Heart left ventricle (tissue), 16 donors: Measurements from ENCODE around the gene FRK. TPM values are rescaled to one million over a fixed set of nuclear protein-coding genes. Genes with fewer than 3 reads are reported as not detected.

Source experiments
- ATAC-seq, 4 donors: fragments of 200-7000 bp; cut with Tn5 transposase; one replicate each; pipeline ENCODE4 v1.9.1; 2020 to 2022; ENCODE audit warnings: moderate library complexity in 4 of 4, mild to moderate bottlenecking in 3 of 4, moderate number of reproducible peaks in 1 of 4
- DNase-seq, 5 donors: peaks; one replicate each; pipeline ENCODE4 v3.0.0-alpha.2; 2020
- H3K27ac ChIP-seq, 12 donors: fragments of 200-600 bp; sonication (generic) in 4 of 12; one replicate each; pipeline versions ENCODE4 v1.5.0 to v1.8.0; 2016 to 2022; ENCODE audit warnings: mild to moderate bottlenecking in 2 of 12
- H3K27me3 ChIP-seq, 9 donors: fragments of 200-600 bp; sonication (generic) in 2 of 9; one replicate each; pipeline versions ENCODE4 v1.5.1 to v1.8.0; 2016 to 2022; ENCODE audit warnings: mild to moderate bottlenecking in 3 of 9
- H3K36me3 ChIP-seq, 9 donors: fragments of 200-600 bp; sonication (generic) in 2 of 9; one replicate each; pipeline versions ENCODE4 v1.5.0 to v1.8.0; 2018 to 2022; ENCODE audit warnings: mild to moderate bottlenecking in 2 of 9
- H3K4me1 ChIP-seq, 12 donors: fragments of 200-600 bp; sonication (generic) in 4 of 12; one replicate each; pipeline versions ENCODE4 v1.5.0 to v1.8.0; 2016 to 2022; ENCODE audit warnings: mild to moderate bottlenecking in 3 of 12
- H3K4me3 ChIP-seq, 12 donors: fragments of 200-600 bp; sonication (generic) in 4 of 12; one replicate each; pipeline versions ENCODE4 v1.5.0 to v1.8.0; 2017 to 2022; ENCODE audit warnings: mild to moderate bottlenecking in 9 of 12, moderate library complexity in 4 of 12
- H3K9me3 ChIP-seq, 12 donors: fragments of 200-600 bp; sonication (generic) in 4 of 12; one replicate each; pipeline versions ENCODE4 v1.5.0 to v1.8.0; 2016 to 2022; ENCODE audit warnings: mild to moderate bottlenecking in 1 of 12
- POLR2A ChIP-seq, 2 donors: fragments of 450-650 bp; IDR thresholded peaks; one replicate each; pipeline ENCODE4 v1.6.1; 2017; ENCODE audit warnings: antibody characterized with exemption in 2 of 2, mild to moderate bottlenecking in 2 of 2, moderate library complexity in 2 of 2
- WGBS, 4 donors: extraction: QIAGEN DNeasy Blood & Tissue Kit in 2 of 4; methylation state at CpG; one replicate each; pipeline versions ENCODE4 v1.1.5 to v1.1.7; 2013 to 2018; 5-methylcytosine and 5-hydroxymethylcytosine counted together
- intact Hi-C, 10 donors: fragments of 100-400 bp; cut with DNase I; formaldehyde crosslinking; loops; one replicate each; pipeline versions ENCODE4 v1.11.1 to v1.14.2; 2022
- polyA plus RNA-seq, 2 donors: library from polyadenylated mRNA; stranded (reverse); fragments of 200-250 nt; gene quantifications; one replicate each; pipeline ENCODE4 v1.2.3, GENCODE V29; 2013
- total RNA-seq, 9 donors: library from RNA; depleted of rRNA in 2 of 9; stranded (reverse); fragments of >200 nt in 2 of 9; fragmentation: NEBNext Ultra II Directional in 3 of 9; extraction: Animal tissue kit (Norgen Biotek cat#: 25700) in 3 of 9; gene quantifications; one replicate each; pipeline versions ENCODE4 v1.1.0 to v1.2.4, GENCODE V29; 2016 to 2023
- TF ChIP-seq, protein P1 (sequence below), 12 donors: fragments of 200-600 bp; sonication (generic) in 4 of 12; IDR thresholded peaks; one replicate each; pipeline versions ENCODE4 v1.5.0 to v1.8.0; 2018 to 2022; ENCODE audit warnings: antibody characterized with exemption in 12 of 12, mild to moderate bottlenecking in 5 of 12
- donor health status: ischemic (EF 13 %, LVEDD 7.1; RV severe dilation, severe dysfunction).
- donor health status: healthy with polysubstance abuse.
- donor health status: DM: no; HTN: yes; CAD: no.
- donor health status: DM: no; HTN: no; CAD: no.
- donor health status: ischemic (EF 25% LVEDD 6.9; RV normal size, moderate dysfunction).
- donor health status: ischemic (EF 25% LVEDD 5.7; RV mildly dilated, moderate dysfunction).
- donor health status: healthy.
- donor health status: DM: yes; HTN: yes; CAD: no.
- donor health status: ischemic (EF 35%, LVEDD 5.7; RV mildly dilated, moderate dysfunction).
- donor health status: nonischemic (EF 11% LVEDD 7.7; RV severe dilation, severe dysfunction).
- donor health status: DM: yes; HTN: yes; CAD: no.
- donor health status: PGD.
- donor health status: ischemic (EF 29% LVEDD 5.4; RV normal size, mild dysfunction).
- donor health status: nonischemic (EF 23%, LVEDD 6.1; RV moderate dilation, normal function).

The FRK gene
- total and polyA plus RNA-seq, 11 donors, result 1.4 to 10.8 (median 6.3) TPM

DNA sequence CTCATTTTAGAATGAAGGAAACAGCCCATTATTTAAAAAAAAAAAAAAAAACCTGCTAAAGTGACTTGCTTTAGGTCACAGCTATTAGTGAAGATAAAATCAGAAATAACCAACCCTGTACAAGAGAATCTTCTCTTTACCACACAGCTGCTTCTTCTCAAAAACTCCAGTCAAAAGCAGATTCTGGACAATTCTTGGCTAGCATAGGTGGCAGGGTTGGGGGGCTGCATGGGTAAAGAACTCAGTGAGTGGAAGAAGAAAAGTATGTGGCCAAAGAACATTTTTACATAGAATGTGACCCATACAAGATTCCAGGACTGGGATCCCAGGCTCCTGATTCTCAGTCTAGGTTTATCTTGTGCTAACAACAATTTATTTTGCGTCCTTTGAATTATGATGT is 9.4 kb upstream of the FRK start:
- TF ChIP-seq, protein P1, sequence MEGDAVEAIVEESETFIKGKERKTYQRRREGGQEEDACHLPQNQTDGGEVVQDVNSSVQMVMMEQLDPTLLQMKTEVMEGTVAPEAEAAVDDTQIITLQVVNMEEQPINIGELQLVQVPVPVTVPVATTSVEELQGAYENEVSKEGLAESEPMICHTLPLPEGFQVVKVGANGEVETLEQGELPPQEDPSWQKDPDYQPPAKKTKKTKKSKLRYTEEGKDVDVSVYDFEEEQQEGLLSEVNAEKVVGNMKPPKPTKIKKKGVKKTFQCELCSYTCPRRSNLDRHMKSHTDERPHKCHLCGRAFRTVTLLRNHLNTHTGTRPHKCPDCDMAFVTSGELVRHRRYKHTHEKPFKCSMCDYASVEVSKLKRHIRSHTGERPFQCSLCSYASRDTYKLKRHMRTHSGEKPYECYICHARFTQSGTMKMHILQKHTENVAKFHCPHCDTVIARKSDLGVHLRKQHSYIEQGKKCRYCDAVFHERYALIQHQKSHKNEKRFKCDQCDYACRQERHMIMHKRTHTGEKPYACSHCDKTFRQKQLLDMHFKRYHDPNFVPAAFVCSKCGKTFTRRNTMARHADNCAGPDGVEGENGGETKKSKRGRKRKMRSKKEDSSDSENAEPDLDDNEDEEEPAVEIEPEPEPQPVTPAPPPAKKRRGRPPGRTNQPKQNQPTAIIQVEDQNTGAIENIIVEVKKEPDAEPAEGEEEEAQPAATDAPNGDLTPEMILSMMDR (IDR thresholded peaks at IDR 0.05), result no peak
- TF ChIP-seq POLR2A (IDR thresholded peaks at IDR 0.05), result no peak
- Histone ChIP-seq H3K27ac (no peak overlapping the region), H3K27me3 (no peaks in the 10 kb centered on the region), H3K4me3 (no peak overlapping the region), H3K9me3 (no peaks in the 10 kb centered on the region), H3K4me1 (peaks cover 0 to 19% (median 0%) of the 10 kb centered on the region in 12 donors), H3K36me3 (no peaks in the 10 kb centered on the region)
- 86 to 93% (median 89%) methylated on average over 1 of the region's 1 CpG for WGBS, 4 donors
- no peak for ATAC-seq
- no peak for DNase-seq
- intact Hi-C loops, result no loop called here

DNA sequence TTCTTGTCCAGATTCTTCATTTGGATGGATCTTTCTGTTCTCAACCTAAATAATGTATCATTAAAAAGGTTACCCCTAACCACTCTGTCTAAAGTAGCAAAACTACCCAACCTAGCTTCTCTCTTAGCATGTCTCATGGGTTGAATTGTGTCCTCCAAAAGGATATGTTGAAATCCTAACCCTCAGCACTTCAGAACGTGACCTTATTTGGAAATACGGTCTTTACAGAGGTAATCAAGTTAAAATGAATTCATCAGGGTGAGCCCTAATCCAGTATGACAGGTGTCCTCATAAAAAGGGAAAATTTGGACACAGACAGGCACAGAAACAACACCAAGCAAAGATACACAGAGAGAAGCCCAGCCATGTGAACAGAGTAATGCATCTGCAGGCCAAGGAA is 6.1 kb upstream of the FRK start:
- intact Hi-C loops, result no loop called here
- H3K36me3 ChIP-seq, result no peaks in the 10 kb centered on the region
- peaks cover 0 to 11% (median 2%) of the 10 kb centered on the region in 12 donors for H3K4me1 ChIP-seq
- H3K9me3 ChIP-seq, result no peaks in the 10 kb centered on the region
- no peak for DNase-seq
- 85 to 89% (median 87%) methylated on average over 2 of the region's 2 CpGs for WGBS, 4 donors
- H3K27me3 ChIP-seq, result no peaks in the 10 kb centered on the region
- TF ChIP-seq POLR2A (IDR thresholded peaks at IDR 0.05), result no peak
- TF ChIP-seq, protein P1 (IDR thresholded peaks at IDR 0.05), result no peak
- H3K27ac ChIP-seq, result no peak overlapping the region
- ATAC-seq, result no peak
- no peak overlapping the region for H3K4me3 ChIP-seq

DNA sequence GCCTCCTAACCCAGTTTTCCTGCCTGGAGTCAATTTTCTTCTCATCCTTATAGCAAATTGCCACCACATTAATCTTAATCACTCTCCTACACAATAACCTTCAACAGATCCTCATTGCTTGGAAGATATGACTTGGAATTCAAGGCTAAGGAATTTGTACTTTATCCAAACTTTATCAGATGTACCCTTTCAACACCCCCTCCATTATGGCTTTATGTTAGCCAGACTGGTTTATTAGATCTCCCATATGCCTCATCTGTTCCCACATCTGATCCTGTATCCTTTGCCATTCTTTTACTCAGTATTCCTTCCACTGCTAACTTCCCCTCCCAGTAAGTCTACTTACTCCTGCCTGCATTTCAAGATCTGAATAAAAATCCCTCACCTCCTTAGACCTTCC is 4.0 kb upstream of the FRK start:
- Histone ChIP-seq H3K9me3 (no peaks in the 10 kb centered on the region), H3K27ac (no peak overlapping the region), H3K4me3 (no peak overlapping the region), H3K4me1 (peaks cover 0 to 21% (median 3%) of the 10 kb centered on the region in 12 donors), H3K36me3 (no peaks in the 10 kb centered on the region), H3K27me3 (no peaks in the 10 kb centered on the region)
- TF ChIP-seq, protein P1 (IDR thresholded peaks at IDR 0.05), result no peak
- TF ChIP-seq POLR2A (IDR thresholded peaks at IDR 0.05), result no peak
- intact Hi-C loops, result loop anchor here in 1 of 10 donors (5.0 kb wide), 1 partner anchor 52 kb away; no protein-coding TSS in a partner anchor
- DNase-seq (no peak), ATAC-seq (no peak)

- intact Hi-C loops, result loop anchor here in 1 of 10 donors (5.0 kb wide), 1 partner anchor 50 kb away; no protein-coding TSS in a partner anchor
- Histone ChIP-seq H3K9me3 (no peaks in the 10 kb centered on the region), H3K27me3 (no peaks in the 10 kb centered on the region), H3K36me3 (no peaks in the 10 kb centered on the region), H3K4me3 (no peak overlapping the region), H3K4me1 (peaks cover 0 to 22% (median 3%) of the 10 kb centered on the region in 12 donors), H3K27ac (no peak overlapping the region)
- WGBS, 4 donors, result 85 to 91% (median 89%) methylated on average over 4 of the region's 4 CpGs
- DNase-seq (no peak), ATAC-seq (no peak)
- TF ChIP-seq POLR2A (IDR thresholded peaks at IDR 0.05), result no peak
- TF ChIP-seq, protein P1 (IDR thresholded peaks at IDR 0.05), result no peak
Observed at GRCh38 chr6:116062496-116062895, 1.8 kb upstream of the FRK start.
